Left lung (tissue), 10 donors: ENCODE data around the gene WDR53. TPM values are rescaled to one million over a fixed set of nuclear protein-coding genes. Genes with fewer than 3 reads are reported as not detected.
A peak's percentile ranks its signal among the peaks of the same experiment; 100 is the strongest.

Experiments
- ATAC-seq: fragments of 200-7000 bp; cut with Tn5 transposase; one replicate; pipeline ENCODE4 v1.9.1; 2020; ENCODE audit warnings: moderate library complexity
- DNase-seq, 4 donors: peaks; one replicate each; pipeline ENCODE4 v3.0.0-alpha.2; 2013 to 2020
- H3K27ac ChIP-seq, 2 donors: fragments of 200-600 bp; sonication (generic) in 1 of 2; one replicate each; pipeline versions ENCODE4 v1.5.0 to v1.8.0; 2020 to 2021
- H3K27me3 ChIP-seq, 2 donors: fragments of 200-600 bp; sonication (generic) in 1 of 2; one replicate each; pipeline versions ENCODE4 v1.5.0 to v1.8.0; 2020 to 2021
- H3K36me3 ChIP-seq, 2 donors: fragments of 200-600 bp; sonication (generic) in 1 of 2; one replicate each; pipeline versions ENCODE4 v1.5.0 to v1.8.0; 2020 to 2021
- H3K4me1 ChIP-seq, 2 donors: fragments of 200-600 bp; one replicate each; pipeline ENCODE4 v1.8.0; 2021
- H3K4me3 ChIP-seq, 2 donors: fragments of 200-600 bp; sonication (generic) in 1 of 2; one replicate each; pipeline versions ENCODE4 v1.5.0 to v1.8.0; 2020 to 2021; ENCODE audit warnings: mild to moderate bottlenecking in 1 of 2
- H3K9me3 ChIP-seq, 2 donors: fragments of 200-600 bp; sonication (generic) in 1 of 2; one replicate each; pipeline versions ENCODE4 v1.5.0 to v1.8.0; 2020 to 2021
- CTCF ChIP-seq, 2 donors: fragments of 200-600 bp; sonication (generic) in 1 of 2; IDR thresholded peaks; one replicate each; pipeline versions ENCODE4 v1.5.0 to v1.8.0; 2021; ENCODE audit warnings: antibody characterized with exemption in 2 of 2
- intact Hi-C, 2 donors: fragments of 100-400 bp; cut with DNase I; formaldehyde crosslinking; loops; one replicate each; pipeline versions ENCODE4 v1.11.2 to v1.14.2; 2022
- polyA plus RNA-seq, 6 donors: library from polyadenylated mRNA; unstranded; fragments of 120-200 nt; gene quantifications; one replicate each; pipeline ENCODE4 v1.2.1, GENCODE V29; 2013; ENCODE audit not compliant: insufficient read length in 6 of 6
- total RNA-seq, 2 donors: library from RNA; stranded (reverse); fragmentation: NEBNext Ultra II Directional; extraction: Animal tissue kit (Norgen Biotek cat#: 25700); gene quantifications; one replicate each; pipeline ENCODE4 v1.2.1, GENCODE V29; 2021
- donor health status: DM: no; HTN: yes; CAD: no.
- donor health status: DM: no; HTN: no; CAD: no.

WDR53 gene
- total and polyA plus RNA-seq, 8 donors: 10.2 to 21.8 (median 16.1) TPM

- DNase-seq (no peak), ATAC-seq (no peak)
- intact Hi-C loops: loop anchor here in 1 of 2 donors (10.0 kb wide), 1 partner anchor 265 kb away; no protein-coding TSS in a partner anchor
- Histone ChIP-seq H3K27me3 (no peaks in the 10 kb centered on the region), H3K27ac (no peak overlapping the region), H3K4me1 (no peaks in the 10 kb centered on the region), H3K36me3 (no peaks in the 10 kb centered on the region), H3K4me3 (no peak overlapping the region), H3K9me3 (peaks cover 0 to 57% of the 10 kb centered on the region in 2 donors)
- TF ChIP-seq CTCF (IDR thresholded peaks at IDR 0.05): no peak
Measured at GRCh38 chr3:196519718-196520082, 48.7 kb downstream of the WDR53 start.

GRCh38 chr3:196518966-196519717, 49.2 kb downstream of the WDR53 start:
- Histone ChIP-seq H3K4me1 (no peaks in the 10 kb centered on the region), H3K27me3 (no peaks in the 10 kb centered on the region), H3K27ac (no peak overlapping the region), H3K9me3 (peaks cover 0 to 57% of the 10 kb centered on the region in 2 donors), H3K4me3 (no peak overlapping the region), H3K36me3 (no peaks in the 10 kb centered on the region)
- DNase-seq (peak in 1 of 4 donors; percentile 49), ATAC-seq (peak; percentile 75)
- peak; percentile 18 to 59 for TF ChIP-seq CTCF (IDR thresholded peaks at IDR 0.05)
- intact Hi-C loops: no loop called here

GRCh38 chr3:196517919-196518318, 50.4 kb downstream of the WDR53 start:
- no peaks in the 10 kb centered on the region for H3K27me3 ChIP-seq
- no peaks in the 10 kb centered on the region for H3K36me3 ChIP-seq
- H3K9me3 ChIP-seq: peaks cover 0 to 57% of the 10 kb centered on the region in 2 donors
- DNase-seq (no peak), ATAC-seq (no peak)
- H3K4me3 ChIP-seq: no peak overlapping the region
- no peaks in the 10 kb centered on the region for H3K4me1 ChIP-seq
- intact Hi-C loops: no loop called here
- TF ChIP-seq CTCF (IDR thresholded peaks at IDR 0.05): no peak
- H3K27ac ChIP-seq: no peak overlapping the region

GRCh38 chr3:196517162-196517800, 51.1 kb downstream of the WDR53 start:
- Histone ChIP-seq H3K27ac (no peak overlapping the region), H3K36me3 (no peaks in the 10 kb centered on the region), H3K27me3 (no peaks in the 10 kb centered on the region), H3K4me3 (no peak overlapping the region), H3K9me3 (peaks cover 0 to 55% of the 10 kb centered on the region in 2 donors), H3K4me1 (no peaks in the 10 kb centered on the region)
- intact Hi-C loops: no loop called here
- ATAC-seq (no peak), DNase-seq (no peak)
- TF ChIP-seq CTCF (IDR thresholded peaks at IDR 0.05): no peak

- H3K36me3 ChIP-seq: no peaks in the 10 kb centered on the region
- no peaks in the 10 kb centered on the region for H3K4me1 ChIP-seq
- no peak within 1 kb of the TSS for H3K4me3 ChIP-seq
- TF ChIP-seq CTCF (IDR thresholded peaks at IDR 0.05): no peak
- intact Hi-C loops: no loop called here
- H3K27ac ChIP-seq: no peak within 1 kb of the TSS
- no peak for DNase-seq
- H3K9me3 ChIP-seq: peaks cover 0 to 33% of the 10 kb centered on the region in 2 donors
- ATAC-seq: no peak
- no peaks in the 10 kb centered on the region for H3K27me3 ChIP-seq
Measured at GRCh38 chr3:196514913-196515621, 53.3 kb downstream of the WDR53 start, which contains the start of gene SMCO1. Gene SMCO1 (minus strand): TSS chr3:196515346. CDS start chr3:196515209, 137 bp downstream.
